Measurements from ENCODE around the gene PIGH. TPM values are rescaled to one million over a fixed set of nuclear protein-coding genes. Genes with fewer than 3 reads are reported as not detected.

PIGH gene
- total and polyA plus RNA-seq, 2 of the 13 experiments (the other 11 are each of a cell fraction or from before 2014, with no cell fraction given): 30.0 to 43.5 TPM

- TF ChIP-seq ZNF543 (CRISPR knock-in tag; IDR thresholded peaks at IDR 0.05): 0 out of 2 replicates have a peak, but pooled peaks have one; percentile 38
- TF ChIP-seq KMT2A (CRISPR knock-in tag; IDR thresholded peaks at IDR 0.05): peak; percentile 92
- TF ChIP-seq HMG20B (CRISPR knock-in tag; conservative IDR thresholded peaks at IDR 0.05): no peak
- peak; percentile 36; the same call in 1 of the 2 replicates for TF ChIP-seq IRF2 (CRISPR knock-in tag; IDR thresholded peaks at IDR 0.05)
- peak; percentile 85; the same call in 1 of the 2 replicates for TF ChIP-seq ZNF788 (CRISPR knock-in tag; IDR thresholded peaks at IDR 0.05; ENCODE audit: borderline replicate concordance)
- no peak for TF ChIP-seq ATRX (CRISPR knock-in tag; IDR thresholded peaks at IDR 0.05; ENCODE audit: borderline replicate concordance)
- no peak for TF ChIP-seq NFAT5 (CRISPR knock-in tag; IDR thresholded peaks at IDR 0.05)
- peak; percentile 34; the same call in 1 of the 2 replicates for TF ChIP-seq HDAC2 (CRISPR knock-in tag; IDR thresholded peaks at IDR 0.05)
- no peak for TF ChIP-seq ZNF180 (CRISPR knock-in tag; IDR thresholded peaks at IDR 0.05; ENCODE audit: borderline replicate concordance, low read depth)
- no peak for TF ChIP-seq NFYB (CRISPR knock-in tag; IDR thresholded peaks at IDR 0.05)
- peak; percentile 46; the same call in 1 of the 2 replicates for TF ChIP-seq ZNF563 (CRISPR knock-in tag; IDR thresholded peaks at IDR 0.05)
- no peak for TF ChIP-seq NFE2 (CRISPR knock-in tag; IDR thresholded peaks at IDR 0.05)
- no peak for TF ChIP-seq FOSL1 (CRISPR knock-in tag; IDR thresholded peaks at IDR 0.05; ENCODE audit: borderline replicate concordance)
- peak; percentile 35; the same call in 1 of the 2 replicates for TF ChIP-seq STAG1 (CRISPR knock-in tag; IDR thresholded peaks at IDR 0.05)
- TF ChIP-seq ZNF891 (CRISPR knock-in tag; IDR thresholded peaks at IDR 0.05): peak; percentile 36
- TF ChIP-seq ZNF260 (CRISPR knock-in tag; IDR thresholded peaks at IDR 0.05; ENCODE audit: borderline replicate concordance, low read depth): no peak
- TF ChIP-seq HMGA1 (CRISPR knock-in tag; conservative IDR thresholded peaks at IDR 0.05): no peak
- no peak for TF ChIP-seq ZNF263 (CRISPR knock-in tag; IDR thresholded peaks at IDR 0.05)
- no peak for TF ChIP-seq ZNF33B (CRISPR knock-in tag; IDR thresholded peaks at IDR 0.05)
- TF ChIP-seq PHF5A (CRISPR knock-in tag; IDR thresholded peaks at IDR 0.05; ENCODE audit: low read depth, unreplicated experiment): no peak
- peak; percentile 67 for TF ChIP-seq KDM5B (CRISPR knock-in tag; IDR thresholded peaks at IDR 0.05; ENCODE audit: borderline replicate concordance)
- no peak for TF ChIP-seq ZIK1 (CRISPR knock-in tag; IDR thresholded peaks at IDR 0.05; ENCODE audit: borderline replicate concordance, low read depth)
- TF ChIP-seq HOXA3 (CRISPR knock-in tag; IDR thresholded peaks at IDR 0.05): peak; percentile 90
- no peak for TF ChIP-seq TERF1 (CRISPR knock-in tag; IDR thresholded peaks at IDR 0.05)
- no peak for TF ChIP-seq ZNF780A (CRISPR knock-in tag; IDR thresholded peaks at IDR 0.05)
- TF ChIP-seq HOXD1 (CRISPR knock-in tag; IDR thresholded peaks at IDR 0.05): peak; percentile 9; the same call in 1 of the 2 replicates
These were observed at the start of gene PIGH (continued) for GRCh38 chr14:67599698-67600561.

Data from HepG2 (cell line).